Caki2 (cell line): ENCODE measurements around the gene CAD. TPM values are rescaled to one million over a fixed set of nuclear protein-coding genes. Genes with fewer than 3 reads are reported as not detected.

ENCODE experiments used
- DNase-seq: peaks from one replicate; pipeline ENCODE4 v3.0.0-alpha.2; 2015; ENCODE audit warnings: low read depth
- in situ Hi-C: cut with HindIII; loops from 2 replicates; pipeline ENCODE4 v1.10.0; 2016; ENCODE audit warnings: low sequenced_read_pairs, low pct_unique_long_range_greater_than_20kb, mixed read lengths
- total RNA-seq: library from RNA; depleted of rRNA; stranded (reverse); fragments of >200 nt; shearing (Covaris generic); gene quantifications from 2 replicates; pipeline ENCODE4 v1.2.3, GENCODE V29; 2014; ENCODE audit warnings: low replicate concordance

CAD gene
- total RNA-seq, 1 experiment from 2014 or later: 34.9 TPM

DNA sequence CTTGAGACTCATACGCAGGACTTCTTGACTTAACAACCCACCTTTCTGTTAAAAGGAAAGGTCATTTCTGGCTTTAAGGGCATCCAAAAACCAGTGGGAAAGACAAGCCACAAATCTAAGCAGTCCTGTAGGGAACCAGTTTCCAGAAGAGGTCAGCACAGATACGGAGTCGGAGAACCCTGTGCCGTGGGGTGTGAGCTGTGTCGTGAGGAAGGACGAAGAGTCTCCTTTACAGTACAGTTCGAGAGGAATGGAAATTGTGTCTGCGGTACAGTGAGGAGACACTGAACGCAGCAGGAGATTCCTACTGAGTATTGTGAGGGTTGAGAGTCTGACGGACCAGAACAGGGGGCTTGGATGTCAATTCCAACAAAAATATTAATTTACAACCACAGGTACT is 27.9 kb downstream of the CAD start:
- no peak for DNase-seq
- in situ Hi-C loops: no loop called here

- no peak for DNase-seq
- in situ Hi-C loops: no loop called here
Measured at GRCh38 chr2:27245626-27246025, 28.5 kb downstream of the CAD start.

- in situ Hi-C loops: no loop called here
- no peak for DNase-seq
Measured at GRCh38 chr2:27247893-27248292, 30.7 kb downstream of the CAD start.

GRCh38 chr2:27249159-27249890 is 32.2 kb downstream of the CAD start:
- DNase-seq: no peak
- in situ Hi-C loops: no loop called here

GRCh38 chr2:27249891-27250651 is 32.9 kb downstream of the CAD start:
- DNase-seq: no peak
- in situ Hi-C loops: loop anchor here (25.0 kb wide), 1 partner anchor 163 kb away; the partner anchor contains the start of genes EMILIN1 and KHK

- no peak for DNase-seq
- in situ Hi-C loops: loop anchor here (25.0 kb wide), 1 partner anchor 164 kb away; the partner anchor contains the start of genes EMILIN1 and KHK
Measured at GRCh38 chr2:27250652-27251379, 33.6 kb downstream of the CAD start.

GRCh38 chr2:27251766-27252165 is 34.6 kb downstream of the CAD start:
- in situ Hi-C loops: loop anchor here (25.0 kb wide), 1 partner anchor 164 kb away; the partner anchor contains the start of genes EMILIN1 and KHK
- no peak for DNase-seq

DNA sequence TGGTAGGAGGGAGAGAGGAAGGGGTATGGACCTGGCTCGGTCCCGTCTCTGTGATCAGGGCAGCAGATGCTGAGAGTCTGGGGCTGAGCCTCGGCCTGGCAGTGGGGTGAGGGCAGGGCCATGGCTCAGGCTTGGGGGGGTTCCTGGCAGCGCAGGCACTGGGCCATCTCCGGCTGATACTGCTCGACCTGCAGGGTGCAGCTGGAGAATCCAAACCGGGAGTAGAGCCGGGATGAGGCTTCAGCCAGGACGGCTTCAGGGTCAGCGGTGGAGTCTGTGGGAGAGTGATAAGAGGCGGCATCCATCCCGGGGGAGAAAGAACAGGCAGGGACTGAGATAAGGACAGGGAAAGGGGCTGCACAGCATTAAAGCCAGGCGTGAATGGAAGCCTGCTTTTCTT is 38.0 kb downstream of the CAD start:
- DNase-seq: no peak
- in situ Hi-C loops: loop anchor here (25.0 kb wide), 1 partner anchor 168 kb away; the partner anchor contains the start of genes EMILIN1 and KHK

DNA sequence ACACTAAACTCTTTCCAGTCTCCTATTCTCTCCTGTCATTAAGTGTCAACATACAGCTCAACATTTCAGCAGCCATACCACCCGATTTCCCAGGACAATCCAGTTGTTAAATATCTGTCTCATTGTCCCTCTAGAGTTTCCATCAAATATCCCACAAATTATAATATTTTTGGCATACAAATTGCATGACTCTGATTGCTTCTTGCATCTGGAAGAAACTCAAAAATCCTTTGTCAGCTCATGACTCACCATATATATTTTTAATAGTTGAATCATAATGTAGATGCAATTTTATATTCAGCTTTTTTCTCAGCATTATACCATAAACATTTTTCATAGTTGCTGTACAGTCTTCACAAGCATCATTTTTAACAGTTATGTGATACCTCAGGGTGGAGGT is 38.5 kb downstream of the CAD start:
- DNase-seq: no peak
- in situ Hi-C loops: loop anchor here (25.0 kb wide), 1 partner anchor 168 kb away; the partner anchor contains the start of genes EMILIN1 and KHK

- in situ Hi-C loops: loop anchor here (25.0 kb wide), 1 partner anchor 170 kb away; the partner anchor contains the start of genes EMILIN1 and KHK
Measured at GRCh38 chr2:27256855-27257454, 39.8 kb downstream of the CAD start.

GRCh38 chr2:27258051-27258450 is 40.9 kb downstream of the CAD start:
- no peak for DNase-seq
- in situ Hi-C loops: loop anchor here (25.0 kb wide), 1 partner anchor 171 kb away; the partner anchor contains the start of genes EMILIN1 and KHK

More at GRCh38 chr2:27256855-27257454, 39.8 kb downstream of the CAD start:
- no peak for DNase-seq

DNA sequence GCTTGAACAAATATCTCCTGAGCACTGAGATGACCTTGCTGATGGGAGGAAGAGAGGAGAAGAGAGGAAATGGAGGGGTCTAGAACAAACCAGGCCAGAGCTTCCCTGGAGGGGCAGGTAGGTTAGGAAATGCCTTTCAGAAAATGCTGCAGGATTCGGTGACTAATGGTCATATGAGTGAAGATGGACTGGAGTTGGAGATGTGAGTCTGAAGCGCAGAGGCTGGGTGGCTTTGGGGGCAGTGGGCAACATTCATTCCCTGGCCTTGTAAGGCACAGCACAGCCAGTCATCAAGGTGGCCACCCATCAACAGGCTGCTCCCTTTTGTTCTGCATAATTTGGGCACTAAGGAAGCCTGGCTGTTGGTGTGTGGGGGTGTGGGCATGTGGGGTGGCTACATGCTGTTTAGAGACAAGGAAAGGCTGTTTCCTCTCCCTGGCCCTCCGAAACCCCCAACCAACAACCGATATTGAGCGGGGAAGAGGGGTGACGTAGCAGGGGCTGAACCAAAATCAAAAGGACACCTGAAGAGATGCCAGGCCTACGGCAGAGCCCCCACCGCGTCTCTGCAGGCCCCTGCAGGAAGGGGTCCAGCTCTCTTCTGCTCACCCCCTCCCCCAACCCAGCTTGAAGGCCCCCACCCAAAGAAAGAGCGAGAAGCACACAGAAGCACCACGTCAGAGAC is 44.2 kb downstream of the CAD start:
- DNase-seq: no peak
- in situ Hi-C loops: loop anchor here (25.0 kb wide), 1 partner anchor 174 kb away; the partner anchor contains the start of genes EMILIN1 and KHK

- DNase-seq: no peak
- in situ Hi-C loops: loop anchor here (25.0 kb wide), 1 partner anchor 175 kb away; the partner anchor contains the start of genes EMILIN1 and KHK
Measured at GRCh38 chr2:27261926-27262298, 44.7 kb downstream of the CAD start.

DNA sequence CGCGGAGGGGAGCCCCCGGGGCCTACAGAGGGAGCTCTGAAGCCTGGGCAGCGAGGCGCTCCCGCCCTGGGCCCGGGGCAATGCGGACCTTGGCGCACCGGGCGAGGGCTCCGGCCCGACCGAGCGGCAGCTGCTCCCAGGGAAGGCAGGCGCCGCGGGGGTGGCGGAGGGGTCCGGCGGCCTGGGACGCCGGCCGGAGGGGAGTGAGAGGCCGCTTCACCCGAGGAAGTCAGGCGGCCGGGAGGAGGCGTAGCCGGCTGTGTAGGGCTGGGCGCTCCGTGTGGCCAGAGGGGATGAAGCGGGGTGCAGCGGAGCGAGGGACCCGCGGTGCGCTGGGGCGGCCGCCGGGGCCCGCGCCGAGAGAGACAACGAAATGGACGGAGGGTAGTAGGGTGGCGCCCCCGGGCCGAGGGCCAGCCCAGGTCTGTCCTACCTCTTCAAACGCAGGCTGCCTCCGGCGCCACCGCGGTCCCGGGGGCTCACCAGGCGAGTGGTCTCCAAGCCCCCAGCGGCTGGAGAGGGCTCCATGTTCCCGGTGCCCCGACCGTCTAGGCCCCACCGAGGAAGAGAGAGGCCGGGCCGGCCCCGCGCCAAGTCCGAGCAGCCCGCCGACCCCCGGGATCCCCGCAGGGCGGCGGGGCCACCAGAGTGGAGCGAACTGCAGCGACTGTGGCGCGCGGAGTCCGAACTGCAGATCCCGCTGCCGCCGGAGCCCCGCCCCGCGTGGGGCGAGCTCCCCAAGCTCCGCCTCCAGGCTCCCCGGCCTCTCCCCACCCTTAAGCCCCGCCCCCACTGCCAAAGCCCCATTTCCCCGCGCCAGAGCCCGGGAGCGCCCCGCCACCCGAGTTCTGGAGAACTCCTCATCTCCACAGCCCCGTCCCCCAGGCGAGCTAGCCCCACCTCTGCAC is 45.5 kb downstream of the CAD start, which contains the start of gene SLC30A3:
Gene SLC30A3, minus strand, starts transcription at position 669 of the 908 bp plus-strand sequence. Its CDS starts 141 bp downstream, at position 528.
- in situ Hi-C loops: loop anchor here (25.0 kb wide), 1 partner anchor 175 kb away; the partner anchor contains the start of genes EMILIN1 and KHK
- DNase-seq: no peak

GRCh38 chr2:27263287-27264252 is 46.4 kb downstream of the CAD start:
- in situ Hi-C loops: loop anchor here (25.0 kb wide), 1 partner anchor 176 kb away; the partner anchor contains the start of genes EMILIN1 and KHK
- DNase-seq: no peak
